NCI-H524 treated with DMSO at 0.1 percent for 48 hours (cell line): ENCODE measurements around the gene MDGA2.

Experiments used
- DNase-seq: peaks from one replicate; lab custom pipeline; 2025; lab: John Stamatoyannopoulos, UW

Gene MDGA2

GRCh38 chr14:47120645-47121044 lies 554.8 kb downstream of the MDGA2 start:
- no peak for DNase-seq

GRCh38 chr14:47103771-47104170 lies 571.6 kb downstream of the MDGA2 start:
- no peak for DNase-seq

DNA sequence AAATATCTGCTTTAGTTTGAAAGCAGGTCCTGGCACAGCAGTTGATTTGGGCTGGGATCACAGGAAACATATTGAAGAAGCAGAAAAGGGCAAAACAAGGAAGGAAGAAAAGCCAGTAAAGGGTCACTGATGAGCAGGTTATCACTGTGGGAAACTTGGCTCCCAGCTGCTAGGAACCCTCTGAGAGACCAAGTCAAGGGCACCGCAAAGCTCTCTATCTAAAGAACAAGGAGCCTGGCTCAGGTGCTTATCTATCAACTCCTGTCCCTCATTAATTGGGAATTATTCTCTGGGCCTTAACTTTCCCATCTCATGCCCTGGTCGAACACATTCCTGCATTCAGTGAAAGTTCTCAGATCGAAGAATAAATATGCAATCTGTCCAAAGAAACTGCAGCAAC lies 572.9 kb downstream of the MDGA2 start:
- DNase-seq, result no peak

GRCh38 chr14:47085678-47086077 lies 589.7 kb downstream of the MDGA2 start:
- no peak for DNase-seq

GRCh38 chr14:47065326-47065725 lies 610.1 kb downstream of the MDGA2 start:
- DNase-seq, result no peak

DNA sequence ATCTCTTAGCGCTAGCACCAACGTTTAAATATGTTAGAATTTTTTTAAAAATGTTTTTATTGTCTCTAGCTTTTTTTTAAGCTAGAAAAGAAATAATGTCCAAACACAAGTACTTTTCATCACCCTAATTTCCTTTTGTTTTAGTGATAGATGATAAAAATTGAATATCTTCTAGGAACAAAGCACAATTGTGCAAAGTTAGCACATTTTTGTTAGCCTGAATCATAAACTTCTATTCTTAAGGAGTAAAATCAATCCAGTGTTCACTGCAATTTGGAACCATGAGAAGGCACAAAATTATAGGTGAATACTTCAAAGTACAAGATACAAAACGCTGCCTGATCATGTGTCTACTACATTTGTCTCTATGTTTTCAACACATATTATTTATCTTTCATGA lies 615.4 kb downstream of the MDGA2 start:
- DNase-seq, result no peak

DNA sequence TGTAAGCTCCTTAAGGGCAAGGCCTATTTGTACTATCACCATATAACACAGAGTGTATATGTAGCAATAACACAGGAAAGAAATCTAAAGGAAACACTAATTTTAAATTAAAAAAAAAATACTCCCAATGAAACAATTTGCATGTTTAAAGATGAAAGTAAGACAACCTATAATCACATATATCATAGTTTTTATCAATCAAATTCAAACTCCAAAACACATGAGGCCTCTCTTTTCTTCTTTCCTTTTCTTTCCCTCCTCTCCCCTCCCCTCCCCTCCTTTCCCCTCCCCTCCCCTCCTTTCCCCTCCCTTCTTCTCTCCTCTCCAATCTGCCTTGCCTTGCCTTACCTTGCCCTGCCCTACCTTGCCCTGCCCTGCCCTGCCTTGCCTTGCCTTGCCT lies 618.0 kb downstream of the MDGA2 start:
- DNase-seq, result no peak

DNA sequence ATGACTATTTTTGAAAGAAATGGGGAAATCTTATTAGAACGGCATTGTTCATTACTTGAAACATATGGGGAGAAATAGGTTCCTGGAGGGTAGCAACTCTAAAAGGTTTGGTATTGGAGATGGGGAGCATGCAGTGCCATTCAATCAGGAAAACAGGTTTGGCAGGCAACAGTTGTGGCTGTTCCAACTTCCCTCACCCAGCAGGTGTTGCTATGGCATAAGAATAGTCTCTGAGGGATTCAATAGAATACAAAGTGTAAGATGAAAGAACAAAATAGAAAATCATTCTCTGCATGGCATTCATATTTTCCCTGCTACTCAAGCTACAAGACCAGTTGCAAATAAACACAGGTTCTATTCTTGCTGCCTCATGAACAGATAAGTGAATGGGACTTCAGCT lies 630.6 kb downstream of the MDGA2 start:
- DNase-seq, result no peak

DNA sequence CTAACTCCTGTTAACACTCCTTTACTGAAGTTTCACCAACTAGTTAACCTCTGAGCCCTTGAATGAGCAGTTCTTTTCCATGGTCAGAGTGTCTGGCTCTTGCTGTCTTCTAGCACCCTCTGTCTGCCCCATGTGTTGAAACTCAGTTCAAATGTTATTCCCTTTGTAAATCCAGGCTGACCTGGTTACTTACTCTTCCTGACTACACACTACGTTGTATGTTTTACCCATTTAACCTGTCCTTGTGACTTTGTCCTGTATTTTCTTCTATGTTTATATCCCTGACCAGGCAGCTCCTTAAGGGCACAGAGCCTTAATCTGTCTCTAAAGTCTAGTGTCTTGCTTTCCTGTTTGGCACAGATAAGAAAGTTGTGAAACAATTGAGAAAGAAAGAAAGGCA lies 634.9 kb downstream of the MDGA2 start:
- DNase-seq, result peak; percentile 15

GRCh38 chr14:47039336-47039735 lies 636.1 kb downstream of the MDGA2 start:
- no peak for DNase-seq

- no peak for DNase-seq
Measured at GRCh38 chr14:47022721-47023120, 652.7 kb downstream of the MDGA2 start.

DNA sequence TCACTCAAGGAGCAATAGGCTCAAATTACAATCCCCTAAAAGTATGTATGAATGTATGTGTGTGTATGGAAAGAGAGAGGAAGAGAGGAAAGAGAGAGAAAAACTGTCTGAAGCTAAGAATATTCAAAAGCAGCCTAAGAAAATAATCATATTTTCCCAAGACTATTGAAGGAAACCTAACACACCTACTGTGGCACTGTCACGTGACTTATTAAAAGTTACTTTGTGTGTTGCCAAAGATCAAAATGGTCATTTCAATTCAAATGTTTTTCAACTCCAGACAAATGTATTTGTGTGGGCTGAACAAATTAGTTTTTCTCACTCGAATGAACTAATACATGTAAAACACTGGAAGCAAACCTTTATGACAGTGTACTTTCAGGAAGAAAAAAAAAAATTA lies 654.9 kb downstream of the MDGA2 start:
- no peak for DNase-seq

GRCh38 chr14:47012533-47013280 lies 662.7 kb downstream of the MDGA2 start:
- DNase-seq, result no peak

GRCh38 chr14:47009615-47010014 lies 665.8 kb downstream of the MDGA2 start:
- no peak for DNase-seq

DNA sequence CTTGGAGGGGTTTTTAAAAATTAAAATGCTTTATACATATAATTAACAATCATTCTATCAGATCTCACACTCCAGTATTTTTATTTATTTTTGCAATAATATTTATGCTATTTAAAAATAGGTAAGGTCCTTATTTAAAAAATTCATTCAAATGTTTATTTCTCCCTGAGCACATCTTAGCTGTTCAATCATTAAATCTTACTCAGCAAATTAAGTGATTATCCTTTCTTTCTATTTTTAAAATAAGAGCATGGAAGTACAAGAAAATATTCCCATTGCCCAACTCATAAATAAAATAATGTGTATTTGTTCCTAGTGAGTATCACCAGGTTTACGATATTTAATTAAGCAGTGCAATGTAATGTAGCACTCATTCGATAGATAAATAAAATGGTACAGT lies 666.7 kb downstream of the MDGA2 start:
- no peak for DNase-seq

GRCh38 chr14:46999661-47000060 lies 675.7 kb downstream of the MDGA2 start:
- DNase-seq, result no peak

GRCh38 chr14:46989566-46989965 lies 685.8 kb downstream of the MDGA2 start:
- DNase-seq, result peak; percentile 45

DNA sequence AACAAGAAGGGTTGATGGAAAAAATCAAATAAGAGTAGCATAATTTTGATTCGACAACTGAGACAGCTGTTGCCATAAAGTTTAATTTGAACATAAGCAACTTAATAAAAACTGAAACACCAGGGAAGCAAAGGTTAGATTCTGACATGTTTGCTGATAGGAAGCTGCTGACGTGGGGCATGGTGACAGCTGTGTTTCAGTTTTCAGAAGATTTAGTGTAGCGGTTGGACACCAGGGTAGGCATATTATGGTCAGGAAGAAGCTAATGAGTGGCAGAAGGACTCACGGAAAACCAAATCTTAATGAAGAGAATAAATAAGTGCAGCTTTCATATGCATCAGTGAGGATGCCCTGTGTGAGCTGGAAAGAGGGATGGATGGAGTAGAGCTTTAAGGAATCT lies 687.1 kb downstream of the MDGA2 start:
- DNase-seq, result peak; percentile 55

DNA sequence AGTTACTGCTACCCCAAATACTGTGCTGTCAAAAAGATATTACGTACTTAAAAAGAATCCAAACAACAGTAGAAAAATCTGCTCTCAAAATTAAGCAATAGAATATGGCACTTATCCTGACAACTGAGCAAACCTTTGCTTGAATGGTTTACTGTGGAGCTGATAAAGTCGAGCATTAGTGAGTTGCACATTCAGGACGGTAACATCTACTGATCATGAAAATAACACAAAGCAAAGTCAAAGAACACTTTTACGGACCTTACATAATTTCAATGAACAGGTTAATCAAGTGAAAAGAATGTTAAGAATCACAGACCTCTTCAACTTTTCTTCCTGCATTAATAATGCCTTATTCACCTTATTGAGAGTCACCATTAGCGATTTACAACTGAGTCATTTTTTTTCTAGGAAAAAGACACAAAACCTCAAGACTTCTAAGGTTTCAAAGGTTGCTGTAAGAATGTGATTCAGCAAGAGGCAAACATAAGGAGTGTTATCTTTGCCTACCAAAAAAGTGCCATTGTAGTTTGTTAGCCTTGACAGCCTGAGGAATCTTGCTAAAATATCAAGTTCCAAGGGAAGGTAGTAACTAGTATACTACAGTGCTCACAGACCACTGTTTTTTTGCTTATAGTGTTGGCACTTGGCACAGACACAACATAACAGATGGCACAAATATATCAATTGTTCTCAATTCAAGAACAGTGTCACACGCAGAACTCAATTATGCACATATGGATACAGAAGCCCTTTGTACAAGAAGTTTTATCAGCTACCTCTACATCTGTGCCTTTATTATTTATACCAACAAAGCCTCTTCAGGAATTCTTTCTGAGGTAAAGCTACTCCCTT lies 689.6 kb downstream of the MDGA2 start:
- peak; percentile 94 for DNase-seq

DNA sequence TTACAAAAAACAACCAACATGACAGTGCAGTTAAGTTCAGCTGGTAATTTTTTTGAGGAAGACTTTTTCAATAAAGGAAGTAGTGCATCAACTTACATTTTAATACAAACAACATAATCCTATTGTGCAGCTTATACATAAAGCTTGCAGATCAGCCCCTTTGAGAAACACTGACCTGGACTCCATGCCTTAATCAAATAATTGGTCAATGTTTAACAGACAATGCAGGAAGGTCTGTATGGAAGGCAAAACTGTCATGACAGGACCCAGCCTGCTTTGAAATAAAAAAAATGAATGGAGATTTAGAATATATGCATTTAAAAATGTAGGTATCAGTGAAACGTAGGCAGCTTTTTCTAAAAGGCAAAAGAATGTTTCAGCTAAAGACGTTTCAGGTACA lies 702.1 kb downstream of the MDGA2 start:
- no peak for DNase-seq

- no peak for DNase-seq
Measured at GRCh38 chr14:46964378-46964777, 711.0 kb downstream of the MDGA2 start.

DNA sequence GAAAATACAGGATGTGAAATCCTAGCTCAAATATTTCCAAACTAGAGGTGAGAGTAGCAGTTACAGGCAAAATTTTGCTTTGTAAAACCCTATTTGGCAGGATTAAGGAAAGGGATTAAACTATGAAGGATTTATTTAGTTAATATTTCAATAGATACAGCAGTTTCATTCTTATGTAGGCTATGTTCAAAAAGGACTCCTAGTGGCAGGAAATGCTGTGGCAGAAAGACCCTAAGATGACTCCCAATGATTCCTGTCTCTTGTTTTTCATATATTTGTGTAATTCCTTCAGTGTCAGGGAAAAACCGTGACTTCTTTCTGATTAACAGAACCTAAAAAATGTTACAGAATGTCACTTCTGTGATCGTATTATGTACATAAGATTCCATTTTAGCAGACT lies 724.3 kb downstream of the MDGA2 start:
- peak; percentile 17 for DNase-seq

- no peak for DNase-seq
Measured at GRCh38 chr14:46940611-46941010, 734.8 kb downstream of the MDGA2 start.
